ENCODE measurements around the gene ARIH2.
"Not testable (repeated sequence)": the region's sequence is repeated elsewhere in the genome, so short reads cannot be mapped to it uniquely, and the experiment has no call there.

Gene ARIH2

GRCh38 chr3:49004352-49005302 is 86.0 kb downstream of the ARIH2 start:
- no peak for DNase-seq

DNA sequence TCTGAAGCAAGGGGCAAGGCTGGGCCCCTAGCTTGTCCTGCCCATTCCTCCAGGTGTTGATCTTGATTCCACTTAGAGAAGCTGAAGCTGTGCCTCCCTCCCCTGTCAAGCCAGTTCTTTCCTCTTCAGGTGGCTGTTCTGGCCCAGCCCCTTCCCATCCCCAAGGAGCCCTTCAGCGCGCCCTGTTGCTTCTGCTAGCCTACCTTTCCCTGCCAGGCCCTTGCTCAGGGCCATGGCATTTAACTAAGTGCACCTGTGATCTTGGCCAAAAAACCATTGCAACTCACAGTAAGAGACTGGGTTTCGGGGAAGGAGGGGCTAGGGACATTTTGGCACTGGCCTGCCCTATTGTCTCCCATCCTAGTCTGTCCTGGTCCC is 86.7 kb downstream of the ARIH2 start:
- DNase-seq: no peak

DNA sequence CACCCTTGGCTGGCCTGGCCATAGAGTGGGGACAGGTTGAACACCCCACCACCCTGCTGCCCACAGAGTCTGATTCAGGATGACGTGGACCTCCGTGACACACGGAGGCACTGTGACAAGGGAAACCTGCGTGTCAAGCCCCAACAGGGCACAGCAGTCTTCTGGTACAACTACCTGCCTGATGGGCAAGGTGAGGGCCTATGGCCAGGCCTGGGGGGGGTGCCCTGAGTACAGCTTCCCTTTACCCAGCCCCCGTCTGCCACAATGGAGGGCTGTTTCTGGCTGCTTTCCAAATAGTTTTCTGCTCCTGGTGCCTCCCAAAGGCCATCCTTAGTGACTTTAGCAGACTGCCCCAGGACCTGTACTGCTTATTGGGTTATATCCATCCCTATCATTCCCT is 87.4 kb downstream of the ARIH2 start:
- DNase-seq: no peak

DNA sequence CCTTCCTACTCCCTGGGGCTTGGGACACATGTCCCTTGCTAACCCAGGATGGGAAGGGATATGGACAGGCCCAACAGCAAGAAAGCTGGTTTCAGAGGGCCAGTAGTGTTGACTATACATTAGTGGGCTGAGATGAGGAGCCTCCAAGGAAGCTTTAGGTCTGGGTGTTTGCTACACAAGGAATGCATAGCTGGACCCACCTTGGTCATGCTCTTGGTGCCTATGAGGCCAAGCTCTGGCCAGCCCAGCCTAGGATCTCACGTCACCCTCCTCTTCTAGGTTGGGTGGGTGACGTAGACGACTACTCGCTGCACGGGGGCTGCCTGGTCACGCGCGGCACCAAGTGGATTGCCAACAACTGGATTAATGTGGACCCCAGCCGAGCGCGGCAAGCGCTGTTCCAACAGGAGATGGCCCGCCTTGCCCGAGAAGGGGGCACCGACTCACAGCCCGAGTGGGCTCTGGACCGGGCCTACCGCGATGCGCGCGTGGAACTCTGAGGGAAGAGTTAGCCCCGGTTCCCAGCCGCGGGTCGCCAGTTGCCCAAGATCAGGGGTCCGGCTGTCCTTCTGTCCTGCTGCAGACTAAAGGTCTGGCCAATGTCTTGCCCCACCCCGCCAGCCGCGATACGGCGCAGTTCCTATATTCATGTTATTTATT is 87.9 kb downstream of the ARIH2 start:
- no peak for DNase-seq

DNA sequence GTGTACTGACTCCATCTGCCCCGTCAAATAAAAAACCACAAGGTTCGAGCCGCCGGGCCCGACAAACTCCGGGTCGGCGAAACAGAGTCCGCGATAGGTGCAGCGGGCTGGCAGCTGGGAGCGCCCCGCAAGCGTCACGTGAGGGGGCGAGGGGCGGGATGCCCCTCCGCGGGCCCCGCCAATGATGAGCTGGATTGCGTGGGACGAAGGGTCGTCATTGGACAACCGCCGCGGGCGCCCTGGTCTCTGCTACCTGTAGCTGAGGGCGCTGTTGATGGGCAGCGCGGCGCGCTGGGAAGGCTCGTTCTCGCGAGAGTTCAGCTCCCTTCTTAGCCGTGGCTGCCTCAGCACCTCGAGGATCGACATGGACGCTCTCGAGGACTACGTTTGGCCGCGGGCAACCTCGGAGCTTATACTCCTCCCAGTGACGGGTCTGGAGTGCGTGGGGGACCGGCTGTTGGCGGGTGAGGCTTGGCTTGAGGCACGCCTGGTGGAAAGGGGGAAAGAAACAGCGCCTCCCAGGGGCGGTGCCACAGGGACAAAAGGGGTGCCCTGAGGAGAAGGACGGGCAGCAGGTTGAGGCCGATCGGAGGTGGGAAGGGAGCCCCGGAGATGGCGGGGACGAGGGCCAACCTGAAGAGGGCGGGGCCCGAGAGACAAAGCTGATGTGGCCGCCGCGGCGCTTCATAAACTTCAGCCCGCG is 88.6 kb downstream of the ARIH2 start, which contains the start of gene WDR6:
Gene WDR6 (plus strand): TSS at position 324 of the 703 bp plus-strand sequence. CDS start 41 bp downstream, at position 365.
- peak; percentile 91 for DNase-seq

DNA sequence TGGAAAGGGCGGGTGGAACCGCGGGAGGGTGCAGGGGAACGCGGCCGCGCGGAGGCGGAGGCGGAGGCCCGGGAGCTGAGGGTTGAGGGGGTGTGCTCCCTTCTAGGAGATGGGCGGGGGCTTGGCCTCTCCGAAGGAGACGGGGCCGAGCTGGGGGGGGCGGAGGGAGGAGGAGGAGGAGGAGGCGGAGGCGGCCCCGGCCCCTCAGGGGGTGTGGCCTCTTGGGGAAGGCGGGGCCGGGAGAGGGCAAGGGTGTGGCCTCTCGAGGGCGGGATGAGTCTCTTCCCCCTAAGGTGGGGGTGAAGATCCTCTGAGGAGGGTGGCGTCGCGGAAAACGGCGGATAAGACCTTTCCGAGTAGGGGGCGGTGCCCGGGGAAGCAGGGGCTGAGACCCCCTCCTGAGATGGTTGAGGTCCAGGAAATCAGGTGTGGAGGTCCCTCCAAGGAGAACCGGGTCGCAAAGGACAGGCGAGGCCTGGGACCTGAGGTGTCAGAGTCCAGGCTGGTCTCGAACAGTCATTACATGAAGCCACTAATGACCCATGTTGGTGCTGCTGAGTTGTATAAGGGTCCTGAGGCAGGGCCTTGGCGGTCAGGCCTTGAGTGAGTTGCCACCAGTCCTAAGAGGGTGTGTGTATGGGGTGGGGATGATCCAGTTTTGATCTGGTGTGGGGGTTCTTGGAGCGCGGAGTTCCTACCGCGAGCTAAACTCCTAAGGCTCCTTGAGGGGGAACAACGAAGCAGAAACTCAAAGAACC is 89.3 kb downstream of the ARIH2 start:
- peak; percentile 26 for DNase-seq

GRCh38 chr3:49008627-49009026 is 90.0 kb downstream of the ARIH2 start:
- not testable (repeated sequence) for DNase-seq

DNA sequence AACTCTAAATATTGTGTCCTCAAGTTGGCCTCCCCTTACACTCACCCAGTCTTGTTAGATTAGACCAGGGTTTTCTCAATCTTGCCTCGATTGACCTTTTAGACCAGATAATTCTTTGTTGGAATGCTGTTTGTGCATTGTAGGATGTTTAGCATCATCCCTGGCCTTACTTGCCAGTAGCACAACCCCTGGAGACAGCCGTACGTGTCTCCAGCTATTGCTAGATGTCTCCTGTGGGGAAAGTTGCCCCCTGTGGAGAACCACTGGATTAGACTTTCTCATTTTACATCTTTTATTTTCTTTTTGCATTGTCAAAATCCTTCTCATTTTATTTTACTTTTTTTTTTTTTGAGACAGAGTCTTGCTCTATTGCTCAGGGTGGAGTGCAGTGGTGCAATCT is 90.8 kb downstream of the ARIH2 start:
- DNase-seq: no peak

GRCh38 chr3:49012441-49013017 is 93.9 kb downstream of the ARIH2 start:
- DNase-seq: no peak

- DNase-seq: no peak
These were observed 94.6 kb downstream of the ARIH2 start for GRCh38 chr3:49013113-49013737.

DNA sequence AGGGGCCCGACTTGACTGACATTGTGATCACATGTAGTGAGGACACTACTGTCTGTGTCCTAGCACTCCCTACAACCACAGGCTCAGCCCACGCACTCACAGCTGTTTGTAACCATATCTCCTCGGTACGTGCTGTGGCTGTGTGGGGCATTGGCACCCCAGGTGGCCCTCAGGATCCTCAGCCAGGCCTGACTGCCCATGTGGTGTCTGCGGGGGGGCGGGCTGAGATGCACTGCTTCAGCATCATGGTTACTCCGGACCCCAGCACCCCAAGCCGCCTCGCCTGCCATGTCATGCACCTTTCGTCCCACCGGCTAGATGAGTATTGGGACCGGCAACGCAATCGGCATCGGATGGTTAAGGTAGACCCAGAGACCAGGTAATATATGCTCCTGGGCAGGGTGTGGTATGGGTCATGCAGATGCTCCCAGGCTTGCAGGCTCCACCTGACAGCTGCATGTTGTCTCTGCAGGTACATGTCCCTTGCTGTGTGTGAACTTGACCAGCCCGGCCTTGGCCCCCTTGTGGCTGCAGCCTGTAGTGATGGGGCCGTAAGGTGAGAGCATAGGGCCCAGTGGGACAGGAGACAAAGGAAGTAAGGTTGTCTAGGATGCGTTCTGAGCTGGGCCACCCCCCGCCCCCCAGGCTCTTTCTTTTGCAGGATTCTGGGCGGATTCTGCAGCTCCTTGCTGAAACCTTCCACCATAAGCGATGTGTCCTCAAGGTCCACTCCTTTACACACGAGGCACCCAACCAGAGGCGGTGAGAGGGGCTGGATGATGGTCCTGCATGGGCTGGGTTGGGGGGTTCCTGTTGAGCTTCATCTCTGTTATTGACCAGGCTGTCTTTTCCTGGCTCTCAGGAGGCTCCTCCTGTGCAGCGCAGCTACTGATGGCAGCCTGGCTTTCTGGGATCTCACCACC is 95.4 kb downstream of the ARIH2 start:
- DNase-seq: peak; percentile 8

GRCh38 chr3:49015072-49015471 is 96.4 kb downstream of the ARIH2 start:
- DNase-seq: no peak

GRCh38 chr3:49015765-49016164 is 97.1 kb downstream of the ARIH2 start:
- DNase-seq: no peak

- no peak for DNase-seq
These were observed 98.0 kb downstream of the ARIH2 start for GRCh38 chr3:49016414-49017228.

DNA sequence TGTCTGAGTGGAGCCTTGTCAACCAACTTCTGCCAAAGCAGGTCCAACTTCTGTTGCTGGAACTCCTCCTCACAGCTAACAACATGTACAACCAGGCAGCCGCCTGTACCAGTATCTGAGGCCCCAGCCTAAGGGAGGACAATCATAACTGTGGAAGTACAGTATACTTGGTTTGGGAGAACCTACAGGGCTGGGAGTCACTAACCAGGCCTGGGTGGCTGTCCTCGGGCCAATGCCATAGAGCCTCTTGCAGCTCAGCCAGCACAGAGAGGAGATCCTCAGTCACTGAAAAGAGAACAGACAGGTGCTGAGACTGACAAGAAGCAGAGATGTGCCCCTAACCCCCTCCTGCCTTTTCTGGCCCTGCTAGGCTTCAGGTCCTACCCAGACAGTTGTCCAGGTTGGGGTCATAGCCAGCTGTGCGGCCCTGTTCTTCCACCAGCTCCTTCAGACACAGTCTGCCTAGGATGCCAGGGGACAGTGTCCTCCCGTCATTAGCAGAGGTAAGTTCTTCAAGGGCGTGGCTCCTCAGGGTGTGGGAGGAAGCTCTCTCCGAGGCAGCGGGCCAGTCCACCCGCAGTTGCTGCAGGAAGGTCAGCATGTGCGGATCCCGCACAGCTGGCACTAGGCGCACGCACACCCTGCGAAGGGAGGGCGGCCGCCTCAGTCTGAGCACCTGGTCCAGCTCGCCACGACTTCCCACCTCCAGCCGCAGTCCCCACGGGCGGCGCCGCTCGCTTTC is 98.8 kb downstream of the ARIH2 start:
- no peak for DNase-seq

GRCh38 chr3:49017971-49018706 is 99.5 kb downstream of the ARIH2 start, which contains the start of gene DALRD3:
DALRD3 (minus strand) TSS chr3:49018580; CDS start chr3:49018564, 16 bp downstream.
- peak; percentile 79 for DNase-seq

DNA sequence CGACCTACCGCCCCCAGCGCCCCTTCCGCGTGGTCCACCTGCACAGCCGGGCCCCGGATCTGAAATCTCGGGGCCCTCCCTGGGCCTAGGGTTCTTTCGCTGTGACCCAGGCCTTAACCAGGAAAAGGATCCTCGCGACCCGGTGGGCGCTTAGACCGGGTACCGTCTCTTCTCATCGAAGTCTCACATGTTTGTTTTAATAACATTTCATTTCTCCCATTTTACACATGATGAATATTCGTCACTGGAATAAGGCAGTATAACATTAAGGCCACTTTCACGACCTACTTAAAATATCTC is 100.0 kb downstream of the ARIH2 start:
- no peak for DNase-seq

DNA sequence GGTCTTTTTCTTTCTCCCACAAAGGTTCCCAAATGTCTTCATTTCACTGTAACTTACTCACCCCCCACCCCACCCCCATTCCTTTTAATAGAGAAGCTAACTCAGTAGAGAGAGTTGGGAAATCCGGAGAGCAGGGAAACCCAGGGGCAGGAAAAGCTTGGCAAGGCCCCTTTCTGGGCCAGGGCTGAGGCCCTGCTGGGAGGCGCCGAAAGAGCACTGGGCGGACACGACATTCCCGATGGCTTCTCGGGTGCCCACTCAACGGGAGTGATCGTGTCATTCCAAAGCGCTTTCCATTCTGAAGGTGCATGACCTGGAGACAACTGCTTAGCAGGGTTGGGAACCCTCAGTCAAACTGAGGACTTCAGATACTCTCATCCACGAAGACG is 101.3 kb downstream of the ARIH2 start:
- DNase-seq: no peak
